GM21786 (cell line): Measurements from ENCODE around the gene TMEM178B.
"Not testable (repeated sequence)": the region's sequence is repeated elsewhere in the genome, so short reads cannot be mapped to it uniquely, and the experiment has no call there.

Experiments
- ATAC-seq: cut with Tn5 transposase; IDR thresholded peaks from one replicate; pipeline ENCODE4 v1.9.1; 2021; ENCODE audit not compliant: unreplicated experiment

The TMEM178B gene

DNA sequence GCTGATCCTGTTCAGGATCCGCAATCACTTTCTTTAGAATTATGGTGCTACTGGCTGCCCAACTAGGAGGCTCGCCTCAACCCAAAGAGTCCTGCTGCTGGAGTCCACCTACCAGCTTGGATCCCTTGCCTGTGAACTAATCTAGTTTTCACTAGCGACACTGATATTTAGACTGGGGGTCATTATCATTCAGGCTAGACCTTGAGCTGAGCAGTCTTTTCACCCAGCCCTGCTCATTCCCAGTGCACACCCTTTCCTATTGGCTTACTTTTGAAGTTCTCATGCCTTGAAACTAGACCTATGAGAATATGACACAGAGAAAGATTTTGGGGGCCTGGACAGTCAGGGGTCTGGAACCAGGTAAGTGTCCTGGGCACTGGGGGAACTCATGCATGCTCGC, 107.9 kb downstream of the TMEM178B start:
- ATAC-seq = no peak

- ATAC-seq = no peak
Observed at GRCh38 chr7:141184532-141185190, 110.8 kb downstream of the TMEM178B start.

DNA sequence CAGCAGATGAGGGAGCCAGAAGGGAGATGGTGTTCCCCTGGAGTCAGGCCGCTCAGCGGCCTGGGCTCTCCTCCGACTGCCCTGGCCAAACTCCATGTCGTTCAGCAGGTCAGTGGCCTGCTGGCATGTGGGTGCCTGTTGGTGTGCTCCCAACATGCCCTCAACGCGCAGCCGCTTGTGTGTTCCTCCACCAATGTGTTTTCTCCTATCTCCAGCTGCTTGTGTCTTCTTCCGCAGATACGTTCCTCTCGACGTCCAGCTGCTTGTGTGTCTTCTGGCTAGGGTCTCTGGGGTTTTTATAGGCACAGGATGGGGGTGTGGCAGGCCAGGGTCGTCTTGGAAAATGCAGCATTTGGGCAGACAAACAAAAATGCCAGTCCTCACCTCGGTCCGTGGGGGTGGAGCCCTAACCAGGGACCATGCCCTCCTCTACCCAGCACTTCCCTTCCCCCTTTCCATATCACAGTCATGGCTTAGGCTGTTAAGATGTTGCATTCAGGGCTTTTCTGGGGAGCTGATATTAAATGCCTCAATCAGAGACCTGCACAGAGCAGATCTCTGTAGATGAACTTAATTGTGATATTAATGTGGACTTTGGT, 111.6 kb downstream of the TMEM178B start:
- no peak for ATAC-seq

GRCh38 chr7:141189231-141189630, 115.4 kb downstream of the TMEM178B start:
- ATAC-seq = no peak

DNA sequence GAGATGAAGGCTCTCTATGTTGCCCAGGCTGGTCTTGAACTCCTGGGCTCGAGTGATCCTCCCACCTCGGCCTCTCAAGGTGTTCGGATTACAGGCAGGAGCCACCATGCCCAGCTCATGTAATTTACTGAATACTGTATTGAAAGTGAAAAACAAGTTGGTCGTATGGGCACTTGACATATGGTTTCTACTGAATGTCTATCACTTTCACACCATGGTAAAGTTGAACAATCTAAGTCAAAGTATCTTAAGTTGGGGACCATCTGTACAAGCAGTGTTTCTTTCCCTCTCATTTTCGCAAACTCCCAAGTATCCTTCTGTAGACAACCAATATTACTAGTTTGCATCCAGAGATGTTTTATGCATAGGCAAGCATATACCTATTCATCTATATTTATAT, 116.6 kb downstream of the TMEM178B start:
- ATAC-seq = no peak

- ATAC-seq = no peak
Observed at GRCh38 chr7:141191277-141191676, 117.4 kb downstream of the TMEM178B start.

DNA sequence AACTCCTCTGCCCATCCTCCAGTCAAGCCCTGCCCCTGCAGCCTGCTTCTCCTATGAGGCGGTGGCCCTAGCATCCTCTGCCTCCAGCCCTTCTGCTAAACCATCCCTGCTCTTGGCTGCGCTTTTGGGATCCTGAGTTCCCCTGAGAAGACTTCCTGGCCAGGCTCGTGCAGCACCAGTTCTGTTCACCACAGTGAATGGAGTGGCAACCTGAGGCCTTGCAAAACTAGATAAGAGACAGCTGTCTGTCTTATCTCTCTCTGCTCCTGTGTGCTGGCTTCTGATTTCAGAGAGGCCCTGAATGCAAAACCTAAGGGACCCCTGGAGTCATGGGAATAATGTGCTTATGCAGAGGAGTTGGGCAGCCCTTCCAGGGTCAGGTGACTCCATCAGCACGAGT, 119.2 kb downstream of the TMEM178B start:
- no peak for ATAC-seq

DNA sequence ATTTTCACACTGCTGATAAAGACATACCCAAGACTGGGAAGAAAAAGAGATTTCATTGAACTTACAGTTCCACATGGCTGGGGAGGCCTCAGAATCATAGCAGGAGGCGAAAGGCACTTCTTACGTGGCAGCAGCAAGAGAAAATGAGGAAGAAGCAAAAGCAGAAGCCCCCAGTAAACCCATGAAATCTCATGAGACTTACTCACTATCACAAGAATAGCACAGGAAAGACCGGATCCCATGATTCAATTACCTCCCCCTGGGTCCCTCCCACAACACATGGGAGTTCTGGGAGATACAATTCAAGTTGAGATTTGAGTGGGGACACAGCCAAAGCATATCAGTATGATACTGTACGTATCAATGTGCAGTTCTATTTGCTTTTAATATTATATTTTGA, 121.9 kb downstream of the TMEM178B start:
- ATAC-seq = not testable (repeated sequence)

DNA sequence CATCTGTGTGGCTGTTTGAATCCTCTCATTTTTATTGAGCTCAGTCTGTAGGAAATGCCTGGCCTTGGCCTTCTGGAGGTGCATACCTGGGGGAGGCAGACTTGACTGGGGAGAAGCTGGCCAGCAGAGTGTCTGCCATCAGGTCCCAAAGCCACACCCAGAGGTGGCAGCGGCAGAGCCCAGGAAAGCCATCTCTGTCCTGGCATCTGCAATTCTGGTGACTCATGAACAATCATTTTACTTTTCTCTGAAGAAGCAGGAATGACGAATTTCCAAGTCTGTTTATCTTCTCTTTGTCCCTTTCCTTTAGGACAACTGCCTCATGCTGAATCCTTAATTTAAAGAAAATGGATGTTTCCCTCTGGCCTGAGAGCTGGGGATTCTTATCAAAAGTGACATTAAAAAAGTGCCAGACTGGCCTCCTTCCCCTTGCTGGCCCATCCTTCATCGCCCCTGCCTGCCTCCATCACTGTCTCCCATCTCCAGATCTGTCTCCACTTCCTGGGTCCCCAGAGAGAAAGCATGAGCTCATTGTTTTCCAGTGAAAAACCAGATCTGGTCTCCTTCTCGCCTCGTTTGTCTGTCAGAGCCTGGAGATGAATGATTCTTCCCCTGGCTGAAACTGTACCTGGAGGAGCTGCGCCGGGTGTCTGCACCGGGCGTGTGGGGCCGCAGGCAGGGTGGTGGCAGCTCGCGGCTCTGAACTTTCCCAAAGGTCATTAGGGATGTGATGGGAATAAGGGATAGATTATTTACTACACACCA, 124.5 kb downstream of the TMEM178B start:
- ATAC-seq = no peak

DNA sequence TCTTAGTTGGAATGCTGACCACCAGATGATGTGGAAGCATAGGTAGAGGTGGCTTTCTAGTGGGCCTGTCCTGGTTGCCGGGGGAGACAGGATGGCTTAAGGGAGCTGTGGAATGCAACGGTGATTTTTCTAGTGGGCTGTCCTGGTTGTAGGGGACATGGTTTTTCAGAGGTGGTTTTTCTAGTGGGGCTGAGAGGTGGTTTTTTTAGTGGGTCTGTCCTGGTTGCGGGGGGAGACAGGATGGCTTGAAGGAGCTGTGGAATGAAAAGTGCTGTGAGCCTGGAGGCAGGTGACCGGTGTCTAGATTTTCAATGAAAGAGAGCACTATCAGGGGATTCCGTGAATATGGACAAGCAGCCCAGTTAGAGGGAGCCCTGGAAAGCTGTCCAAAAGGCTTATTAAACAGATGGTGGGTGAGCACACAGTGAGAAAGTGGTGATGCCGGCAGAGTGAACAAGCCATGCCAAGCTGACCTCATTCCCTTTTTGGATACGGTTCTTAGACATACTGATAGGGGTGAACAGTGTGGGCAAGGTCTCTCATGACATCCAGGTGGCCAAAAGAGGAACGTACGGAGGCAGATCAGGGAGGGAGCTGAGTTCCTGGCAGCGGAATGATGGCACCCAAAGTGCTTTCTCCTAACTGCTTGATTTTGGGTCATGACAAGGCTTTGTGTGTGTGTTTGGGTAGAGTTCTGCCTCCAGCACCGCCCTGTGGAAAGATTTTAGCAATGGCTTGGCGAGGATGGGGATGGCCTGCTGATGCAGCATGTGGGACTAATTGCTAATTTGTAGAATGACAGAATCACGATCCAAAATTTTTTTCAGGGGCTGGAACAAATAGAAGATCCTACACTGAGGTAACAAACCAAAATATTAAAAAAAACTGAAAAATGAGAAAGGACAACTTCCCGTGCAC, 126.6 kb downstream of the TMEM178B start:
- no peak for ATAC-seq

DNA sequence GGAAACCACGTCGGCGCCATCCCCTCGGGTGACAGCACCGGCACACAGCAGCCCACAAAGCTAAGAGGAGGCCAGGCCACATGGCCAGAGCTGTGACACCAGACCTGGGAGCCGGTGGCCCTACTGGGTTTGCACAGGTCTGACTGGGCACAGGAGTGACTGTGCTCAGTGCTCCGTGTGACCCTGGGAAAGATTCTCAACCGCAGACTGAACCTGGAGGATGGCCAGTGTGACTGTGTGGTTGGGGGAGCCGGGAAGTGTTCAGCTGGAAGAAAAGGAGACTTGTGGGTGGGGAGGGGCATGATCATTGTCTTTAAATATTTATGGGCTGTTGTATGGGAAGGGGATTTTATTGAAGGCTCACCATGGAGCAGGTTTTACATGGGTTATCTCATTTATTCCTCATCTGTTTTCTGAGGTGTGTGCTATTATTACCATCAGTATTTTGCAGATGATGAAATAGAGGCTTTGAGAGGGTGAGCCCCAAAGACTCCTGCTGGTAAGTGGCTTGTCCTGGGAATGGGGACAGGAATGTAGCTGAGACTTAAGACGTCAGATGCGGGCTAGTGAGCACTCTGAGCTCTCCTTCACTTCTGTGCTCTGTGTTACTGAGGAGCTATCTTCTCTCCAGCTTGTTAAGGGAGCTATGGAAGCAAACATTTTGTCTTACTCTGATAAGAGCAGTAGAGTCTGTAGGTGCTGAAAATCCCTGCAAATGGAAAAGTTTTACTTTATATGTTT, 127.5 kb downstream of the TMEM178B start:
- ATAC-seq = no peak

DNA sequence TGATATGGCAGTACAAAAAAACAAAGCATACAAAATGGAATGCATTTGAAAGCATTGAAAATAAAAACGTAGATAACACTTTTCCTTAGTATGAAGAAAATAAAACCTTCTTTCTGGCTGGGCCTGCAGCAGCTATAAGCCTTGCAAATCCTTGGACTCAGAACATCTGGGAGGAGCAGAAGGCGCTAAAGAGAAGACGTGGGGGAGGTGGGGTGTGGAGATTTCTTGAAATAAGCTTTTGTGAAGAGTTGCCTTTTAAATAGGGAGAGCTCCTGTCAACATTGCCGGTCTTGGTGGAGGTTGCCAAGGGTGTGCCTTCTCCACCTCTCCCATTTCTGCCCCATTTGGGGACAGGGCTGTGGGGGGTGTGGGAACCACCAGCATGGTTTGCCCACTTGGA, 128.7 kb downstream of the TMEM178B start:
- no peak for ATAC-seq

DNA sequence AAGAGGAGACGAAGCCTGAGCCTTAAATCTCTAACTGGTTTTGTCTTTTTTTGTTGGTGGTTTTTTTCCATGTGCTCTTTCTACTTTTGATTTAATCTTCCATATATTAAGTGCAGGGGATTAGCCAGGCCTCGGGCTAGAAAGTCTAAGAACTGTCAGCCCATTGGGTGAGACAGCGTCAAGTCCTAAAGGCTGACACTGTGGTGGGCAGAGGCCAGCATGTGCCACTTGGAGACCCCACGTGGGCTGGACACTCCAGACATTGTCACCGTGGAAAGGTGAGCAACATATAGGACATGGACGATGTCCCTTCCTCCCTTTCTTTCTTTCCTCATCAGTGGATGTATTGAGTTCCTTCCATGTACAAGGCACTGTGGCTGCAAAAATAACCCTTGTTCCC, 129.3 kb downstream of the TMEM178B start:
- ATAC-seq = no peak

DNA sequence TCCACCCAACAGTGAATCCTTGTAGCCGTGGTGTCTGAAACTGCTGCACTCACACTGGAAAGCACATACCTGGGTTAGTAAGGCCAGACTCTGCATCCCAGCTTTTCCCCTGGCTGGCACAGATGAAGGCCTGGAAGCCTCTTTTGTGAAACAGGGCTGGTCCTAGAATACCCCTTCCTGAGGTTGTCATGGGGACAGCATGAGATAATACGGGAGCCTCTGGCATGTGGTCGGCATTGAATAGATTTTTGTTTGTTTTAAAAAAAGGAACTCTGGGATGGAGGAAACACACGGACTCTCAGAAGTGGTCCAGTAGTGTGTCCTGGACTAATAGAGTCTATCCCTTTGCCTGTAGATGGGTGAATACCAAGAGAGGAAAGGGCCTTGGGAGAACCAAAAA, 129.7 kb downstream of the TMEM178B start:
- ATAC-seq = no peak

GRCh38 chr7:141207661-141208060, 133.8 kb downstream of the TMEM178B start:
- no peak for ATAC-seq

DNA sequence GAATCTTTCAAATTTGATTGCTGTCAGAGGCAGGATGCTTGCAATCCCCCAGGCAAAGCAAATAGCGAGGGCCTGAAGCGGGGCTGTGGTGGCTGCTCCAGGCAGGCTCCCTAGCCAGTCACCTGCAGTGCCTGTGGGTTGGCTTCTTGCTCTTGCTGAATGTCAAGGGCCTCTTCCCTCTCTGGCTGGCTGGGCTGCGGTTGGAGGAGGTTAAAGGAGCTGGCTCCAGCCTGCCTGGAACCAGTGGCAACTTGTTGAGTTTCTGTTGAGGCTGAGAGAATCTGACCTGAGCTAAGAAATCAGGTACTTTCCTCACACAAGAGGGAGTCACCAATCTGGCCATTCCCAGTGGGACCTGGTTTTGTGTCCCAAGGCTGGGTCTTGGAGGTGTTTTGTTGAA, 134.7 kb downstream of the TMEM178B start:
- ATAC-seq = no peak

DNA sequence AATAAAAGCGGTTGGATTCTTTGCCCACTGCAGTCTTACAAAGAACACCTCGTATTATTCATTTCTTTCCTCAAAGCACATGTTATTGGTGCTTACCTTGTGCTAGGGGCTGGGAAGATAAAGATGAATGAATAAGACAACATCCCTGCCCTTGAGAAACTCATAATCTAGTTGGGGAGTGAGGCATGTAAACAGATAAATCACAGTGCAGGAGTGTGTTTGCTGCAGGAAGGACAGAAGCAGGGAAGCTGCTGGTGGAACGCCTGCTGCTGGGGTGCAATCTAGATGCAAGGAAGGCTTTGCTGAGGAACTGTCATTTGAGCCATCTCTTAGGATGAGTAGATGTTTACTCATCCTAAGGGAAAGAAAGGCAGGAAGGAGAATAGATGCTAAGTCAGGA, 135.6 kb downstream of the TMEM178B start:
- ATAC-seq = no peak

DNA sequence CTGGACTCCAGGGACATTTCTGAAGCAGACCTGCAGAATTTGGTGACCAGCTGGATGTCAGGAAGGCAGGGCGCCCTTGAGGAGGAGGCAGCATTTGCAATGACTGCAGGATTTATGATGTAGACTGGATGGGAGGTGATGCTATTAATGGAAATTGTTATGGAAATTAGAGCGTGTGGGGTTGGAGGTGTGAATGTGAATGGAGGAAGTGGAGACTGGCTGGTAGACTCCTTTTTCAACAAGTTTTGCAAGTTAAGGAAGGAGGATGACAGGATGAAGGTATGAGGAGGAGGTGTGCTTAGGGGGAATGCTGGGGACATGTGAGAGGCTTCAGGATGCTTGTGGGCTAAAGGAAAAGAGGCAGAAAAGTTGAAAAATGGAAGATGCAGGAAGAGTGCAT, 137.0 kb downstream of the TMEM178B start:
- no peak for ATAC-seq

DNA sequence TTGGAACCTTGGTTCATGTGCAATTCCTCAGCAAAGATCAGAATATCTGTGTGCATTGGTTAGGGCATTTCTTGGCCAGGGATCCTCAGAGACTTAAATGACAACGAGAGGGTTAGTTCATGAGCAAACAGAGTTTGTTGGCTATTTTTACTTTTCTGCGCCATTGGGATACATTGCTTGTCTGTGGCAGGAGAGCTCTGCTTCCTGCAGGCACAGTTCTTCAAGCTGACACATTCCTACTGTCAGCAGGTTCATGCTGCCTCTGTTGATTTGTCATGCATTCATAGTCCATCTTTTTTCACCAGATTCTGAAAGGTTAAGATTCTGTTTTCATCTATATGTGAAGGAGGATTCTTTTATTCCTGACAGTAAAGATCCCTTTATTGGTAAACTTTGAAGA, 139.4 kb downstream of the TMEM178B start:
- no peak for ATAC-seq

DNA sequence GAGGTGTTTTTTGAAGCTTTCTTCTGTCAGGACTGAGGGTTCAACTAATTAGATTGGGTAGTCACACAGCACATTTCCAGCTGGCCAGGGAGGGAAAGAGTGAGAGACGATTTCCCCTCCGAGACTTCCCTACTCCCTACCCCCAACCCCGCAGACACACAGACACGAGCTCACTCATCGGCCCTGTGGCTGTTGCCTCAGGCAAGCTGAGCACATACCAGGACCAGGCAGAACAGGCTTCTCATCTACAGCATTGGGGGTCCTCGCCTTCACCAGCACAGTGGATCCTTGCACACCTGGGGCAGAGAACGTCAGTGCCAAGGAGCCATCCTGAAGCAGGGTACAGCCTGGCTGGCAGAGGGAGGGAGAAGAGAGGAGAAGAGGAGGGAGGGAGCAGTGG, 144.1 kb downstream of the TMEM178B start:
- ATAC-seq = no peak

- no peak for ATAC-seq
Observed at GRCh38 chr7:141218941-141219340, 145.1 kb downstream of the TMEM178B start.
